Measurements from ENCODE around the gene BANP.

Gene BANP

GRCh38 chr16:87959391-87959990, 8.3 kb downstream of the BANP start:
- no peak overlapping the region for H2AFZ ChIP-seq (ENCODE audit: insufficient read depth, low read length, poor library complexity)

GRCh38 chr16:87960296-87960695, 9.1 kb downstream of the BANP start:
- Histone ChIP-seq H4K12ac (ENCODE audit: low read depth, low read length) (no peak overlapping the region), H3K4me3 (ENCODE audit: low read depth, low read length) (no peak overlapping the region), H2AFZ (ENCODE audit: insufficient read depth, low read length, poor library complexity) (no peak overlapping the region), H3K4ac (ENCODE audit: low read depth, low read length) (peak overlapping the region; percentile 49), H3K27ac (ENCODE audit: low read depth, low read length) (no peak overlapping the region), H3K14ac (ENCODE audit: low read length) (no peak overlapping the region), H3K36me3 (ENCODE audit: control insufficient read depth in 1 of 2, insufficient read depth in 2 of 2, low read length in 2 of 2) (peaks cover 23 to 25% of the 10 kb centered on the region in 2 experiments), H3K9me3 (ENCODE audit: insufficient read depth, low read depth, low read length) (no peaks in the 10 kb centered on the region), H3K4me2 (ENCODE audit: low read length) (no peak overlapping the region), H2AK5ac (ENCODE audit: low read length) (no peak overlapping the region), H4K8ac (ENCODE audit: low read depth, low read length) (no peak overlapping the region), H3K4me1 (ENCODE audit: control insufficient read depth in 1 of 2, insufficient read depth in 2 of 2, low read length in 2 of 2) (peaks cover 11 to 17% of the 10 kb centered on the region in 2 experiments), H3K23ac (ENCODE audit: low read length) (no peak overlapping the region), H3K9ac (ENCODE audit: low read length) (no peak overlapping the region), H3K79me2 (ENCODE audit: control insufficient read depth, insufficient read depth, low read length, poor library complexity) (peaks cover 13% of the 10 kb centered on the region), H3K18ac (ENCODE audit: low read length) (no peak overlapping the region), H2BK5ac (ENCODE audit: low read depth, low read length, poor library complexity) (no peak overlapping the region), H4K91ac (ENCODE audit: low read depth, low read length) (no peak overlapping the region), H3K27me3 (ENCODE audit: insufficient read depth, low read length) (no peaks in the 10 kb centered on the region), H2BK12ac (ENCODE audit: low read length) (no peak overlapping the region), H3K79me1 (ENCODE audit: low read length) (no peaks in the 10 kb centered on the region), H2BK120ac (ENCODE audit: insufficient read depth, low read length, poor library complexity) (no peak overlapping the region)
- no peak for DNase-seq
- WGBS (ENCODE audit: extremely low coverage, insufficient coverage, insufficient read length), result no CpG with 5 or more reads among the region's 5 CpGs

More at GRCh38 chr16:87959391-87959990, 8.3 kb downstream of the BANP start:
- Histone ChIP-seq H2BK12ac (ENCODE audit: low read length) (no peak overlapping the region), H3K23ac (ENCODE audit: low read length) (no peak overlapping the region), H3K4me3 (ENCODE audit: low read depth, low read length) (no peak overlapping the region), H3K14ac (ENCODE audit: low read length) (no peak overlapping the region), H4K91ac (ENCODE audit: low read depth, low read length) (no peak overlapping the region), H3K27me3 (ENCODE audit: insufficient read depth, low read length) (no peaks in the 10 kb centered on the region), H3K79me2 (ENCODE audit: control insufficient read depth, insufficient read depth, low read length, poor library complexity) (peaks cover 13% of the 10 kb centered on the region), H4K12ac (ENCODE audit: low read depth, low read length) (no peak overlapping the region), H3K36me3 (ENCODE audit: control insufficient read depth in 1 of 2, insufficient read depth in 2 of 2, low read length in 2 of 2) (peaks cover 30% of the 10 kb centered on the region in 2 experiments), H3K4me1 (ENCODE audit: control insufficient read depth in 1 of 2, insufficient read depth in 2 of 2, low read length in 2 of 2) (peaks cover 13 to 17% of the 10 kb centered on the region in 2 experiments), H3K4me2 (ENCODE audit: low read length) (no peak overlapping the region), H4K8ac (ENCODE audit: low read depth, low read length) (no peak overlapping the region), H2BK120ac (ENCODE audit: insufficient read depth, low read length, poor library complexity) (no peak overlapping the region), H3K9ac (ENCODE audit: low read length) (no peak overlapping the region), H3K9me3 (ENCODE audit: insufficient read depth, low read depth, low read length) (no peaks in the 10 kb centered on the region), H3K27ac (ENCODE audit: low read depth, low read length) (no peak overlapping the region), H2BK5ac (ENCODE audit: low read depth, low read length, poor library complexity) (no peak overlapping the region), H3K4ac (ENCODE audit: low read depth, low read length) (peak overlapping the region; percentile 75), H3K79me1 (ENCODE audit: low read length) (no peaks in the 10 kb centered on the region), H3K18ac (ENCODE audit: low read length) (peak overlapping the region; percentile 38), H2AK5ac (ENCODE audit: low read length) (no peak overlapping the region)
- no CpG with 5 or more reads among the region's 23 CpGs for WGBS (ENCODE audit: extremely low coverage, insufficient coverage, insufficient read length)
- no peak for DNase-seq

DNA sequence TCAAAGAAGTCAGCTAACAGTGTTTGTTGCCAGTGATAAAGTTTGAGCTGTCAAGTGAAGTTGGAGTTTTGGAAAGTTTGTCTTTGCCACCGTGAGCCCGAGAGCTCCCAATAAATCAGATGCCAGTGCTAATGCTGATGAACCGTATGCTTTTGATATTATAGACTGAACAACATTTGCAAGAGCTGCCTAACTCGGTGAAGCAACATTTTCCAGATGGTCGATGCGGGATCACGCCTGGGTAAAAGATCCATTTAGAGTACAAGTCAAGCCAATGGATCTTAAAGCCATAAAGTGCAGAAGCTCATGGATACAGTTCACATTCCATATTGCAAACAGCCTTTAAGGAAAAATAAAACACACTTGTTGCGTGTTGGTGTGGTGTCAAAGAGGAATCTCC, 9.6 kb downstream of the BANP start:
- Histone ChIP-seq H3K14ac (ENCODE audit: low read length) (no peak overlapping the region), H3K9me3 (ENCODE audit: insufficient read depth, low read depth, low read length) (no peaks in the 10 kb centered on the region), H4K8ac (ENCODE audit: low read depth, low read length) (no peak overlapping the region), H3K4me1 (ENCODE audit: control insufficient read depth in 1 of 2, insufficient read depth in 2 of 2, low read length in 2 of 2) (peaks cover 6 to 13% of the 10 kb centered on the region in 2 experiments), H4K91ac (ENCODE audit: low read depth, low read length) (no peak overlapping the region), H3K27ac (ENCODE audit: low read depth, low read length) (no peak overlapping the region), H3K4me3 (ENCODE audit: low read depth, low read length) (no peak overlapping the region), H2BK12ac (ENCODE audit: low read length) (no peak overlapping the region), H3K79me2 (ENCODE audit: control insufficient read depth, insufficient read depth, low read length, poor library complexity) (peaks cover 13% of the 10 kb centered on the region), H3K79me1 (ENCODE audit: low read length) (no peaks in the 10 kb centered on the region), H2AFZ (ENCODE audit: insufficient read depth, low read length, poor library complexity) (no peak overlapping the region), H3K18ac (ENCODE audit: low read length) (no peak overlapping the region), H2AK5ac (ENCODE audit: low read length) (no peak overlapping the region), H4K12ac (ENCODE audit: low read depth, low read length) (no peak overlapping the region), H3K36me3 (ENCODE audit: control insufficient read depth in 1 of 2, insufficient read depth in 2 of 2, low read length in 2 of 2) (peaks cover 22 to 23% of the 10 kb centered on the region in 2 experiments), H3K23ac (ENCODE audit: low read length) (no peak overlapping the region), H3K4ac (ENCODE audit: low read depth, low read length) (no peak overlapping the region), H2BK120ac (ENCODE audit: insufficient read depth, low read length, poor library complexity) (no peak overlapping the region), H2BK5ac (ENCODE audit: low read depth, low read length, poor library complexity) (no peak overlapping the region), H3K4me2 (ENCODE audit: low read length) (no peak overlapping the region), H3K27me3 (ENCODE audit: insufficient read depth, low read length) (no peaks in the 10 kb centered on the region), H3K9ac (ENCODE audit: low read length) (no peak overlapping the region)
- DNase-seq, result no peak
- WGBS (ENCODE audit: extremely low coverage, insufficient coverage, insufficient read length), result no CpG with 5 or more reads among the region's 8 CpGs

GRCh38 chr16:87961623-87962022, 10.4 kb downstream of the BANP start:
- no peak overlapping the region for H3K4me3 ChIP-seq (ENCODE audit: low read depth, low read length)
- H3K23ac ChIP-seq (ENCODE audit: low read length), result no peak overlapping the region
- no peak overlapping the region for H3K4me2 ChIP-seq (ENCODE audit: low read length)
- no peak overlapping the region for H2BK5ac ChIP-seq (ENCODE audit: low read depth, low read length, poor library complexity)
- no peak overlapping the region for H3K18ac ChIP-seq (ENCODE audit: low read length)
- H3K9me3 ChIP-seq (ENCODE audit: insufficient read depth, low read depth, low read length), result no peaks in the 10 kb centered on the region
- H3K4ac ChIP-seq (ENCODE audit: low read depth, low read length), result no peak overlapping the region
- no peak overlapping the region for H2AK5ac ChIP-seq (ENCODE audit: low read length)
- H4K8ac ChIP-seq (ENCODE audit: low read depth, low read length), result no peak overlapping the region
- H4K12ac ChIP-seq (ENCODE audit: low read depth, low read length), result no peak overlapping the region
- no CpG with 5 or more reads among the region's 4 CpGs for WGBS (ENCODE audit: extremely low coverage, insufficient coverage, insufficient read length)
- H4K91ac ChIP-seq (ENCODE audit: low read depth, low read length), result no peak overlapping the region
- peaks cover 22% of the 10 kb centered on the region in 2 experiments for H3K36me3 ChIP-seq (ENCODE audit: control insufficient read depth in 1 of 2, insufficient read depth in 2 of 2, low read length in 2 of 2)
- no peak overlapping the region for H2BK12ac ChIP-seq (ENCODE audit: low read length)
- no peak for DNase-seq
- H3K79me2 ChIP-seq (ENCODE audit: control insufficient read depth, insufficient read depth, low read length, poor library complexity), result peaks cover 11% of the 10 kb centered on the region
- peaks cover 2 to 6% of the 10 kb centered on the region in 2 experiments for H3K4me1 ChIP-seq (ENCODE audit: control insufficient read depth in 1 of 2, insufficient read depth in 2 of 2, low read length in 2 of 2)
- H2BK120ac ChIP-seq (ENCODE audit: insufficient read depth, low read length, poor library complexity), result no peak overlapping the region
- no peak overlapping the region for H3K14ac ChIP-seq (ENCODE audit: low read length)
- no peaks in the 10 kb centered on the region for H3K79me1 ChIP-seq (ENCODE audit: low read length)
- H2AFZ ChIP-seq (ENCODE audit: insufficient read depth, low read length, poor library complexity), result no peak overlapping the region
- H3K27me3 ChIP-seq (ENCODE audit: insufficient read depth, low read length), result no peaks in the 10 kb centered on the region
- no peak overlapping the region for H3K9ac ChIP-seq (ENCODE audit: low read length)
- no peak overlapping the region for H3K27ac ChIP-seq (ENCODE audit: low read depth, low read length)

All from trophoblast cell (in vitro differentiated cells and primary cell).